ENCODE data around the gene RHBDL2.

DNA sequence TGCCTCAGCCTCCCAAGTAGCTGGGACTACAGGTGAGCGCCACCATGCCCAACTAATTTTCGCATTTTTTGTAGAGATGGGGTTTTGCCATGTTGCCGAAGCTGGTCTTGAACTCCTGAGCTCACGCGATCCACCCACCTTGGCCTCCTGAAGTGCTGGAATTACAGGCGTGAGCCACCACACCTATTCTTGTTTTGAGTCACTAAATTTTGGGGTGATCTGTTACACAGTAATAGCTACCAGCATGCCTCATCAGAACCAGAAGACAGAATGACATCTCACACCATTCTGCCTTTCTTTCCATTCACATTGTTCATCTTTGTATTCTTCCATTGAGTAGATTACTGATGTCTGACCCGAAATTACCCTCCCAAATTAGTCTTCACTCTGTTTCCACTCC is 9.1 kb downstream of the RHBDL2 start:
- TF ChIP-seq, protein P1, sequence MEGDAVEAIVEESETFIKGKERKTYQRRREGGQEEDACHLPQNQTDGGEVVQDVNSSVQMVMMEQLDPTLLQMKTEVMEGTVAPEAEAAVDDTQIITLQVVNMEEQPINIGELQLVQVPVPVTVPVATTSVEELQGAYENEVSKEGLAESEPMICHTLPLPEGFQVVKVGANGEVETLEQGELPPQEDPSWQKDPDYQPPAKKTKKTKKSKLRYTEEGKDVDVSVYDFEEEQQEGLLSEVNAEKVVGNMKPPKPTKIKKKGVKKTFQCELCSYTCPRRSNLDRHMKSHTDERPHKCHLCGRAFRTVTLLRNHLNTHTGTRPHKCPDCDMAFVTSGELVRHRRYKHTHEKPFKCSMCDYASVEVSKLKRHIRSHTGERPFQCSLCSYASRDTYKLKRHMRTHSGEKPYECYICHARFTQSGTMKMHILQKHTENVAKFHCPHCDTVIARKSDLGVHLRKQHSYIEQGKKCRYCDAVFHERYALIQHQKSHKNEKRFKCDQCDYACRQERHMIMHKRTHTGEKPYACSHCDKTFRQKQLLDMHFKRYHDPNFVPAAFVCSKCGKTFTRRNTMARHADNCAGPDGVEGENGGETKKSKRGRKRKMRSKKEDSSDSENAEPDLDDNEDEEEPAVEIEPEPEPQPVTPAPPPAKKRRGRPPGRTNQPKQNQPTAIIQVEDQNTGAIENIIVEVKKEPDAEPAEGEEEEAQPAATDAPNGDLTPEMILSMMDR (IDR thresholded peaks at IDR 0.05), result no peak
- TF ChIP-seq EZH2 (IDR thresholded peaks at IDR 0.05; ENCODE audit: borderline replicate concordance, insufficient read depth, low read depth, low read length, poor library complexity, severe bottlenecking), result no peak

All from B cell (primary cell).